Endodermal cell (in vitro differentiated cells): ENCODE data around the gene CACNA1D. TPM values are rescaled to one million over a fixed set of nuclear protein-coding genes. Genes with fewer than 3 reads are reported as not detected.
A peak's percentile ranks its signal among the peaks of the same experiment; 100 is the strongest.

Experiments
- DNase-seq: peaks from one replicate; pipeline ENCODE4 v3.0.0-alpha.2; 2017
- H3K27ac ChIP-seq: 2 replicates; pipeline ENCODE4 v1.5.1; 2013; ENCODE audit warnings: mild to moderate bottlenecking, low read depth, low read length, moderate library complexity
- H3K27me3 ChIP-seq: 2 replicates; pipeline ENCODE4 v1.6.1; 2013; ENCODE audit warnings: mild to moderate bottlenecking, low read length, moderate library complexity; ENCODE audit not compliant: insufficient read depth, control insufficient read depth, poor library complexity, severe bottlenecking
- H3K36me3 ChIP-seq: 2 replicates; pipeline ENCODE4 v1.7.0; 2013; ENCODE audit warnings: mild to moderate bottlenecking, low read length, moderate library complexity; ENCODE audit not compliant: control insufficient read depth, insufficient read depth
- H3K4me1 ChIP-seq: one replicate; pipeline ENCODE4 v1.7.0; 2013; ENCODE audit warnings: low read length; ENCODE audit not compliant: control insufficient read depth, insufficient read depth
- H3K4me3 ChIP-seq: 2 replicates; pipeline ENCODE4 v1.5.1; 2013; ENCODE audit warnings: mild to moderate bottlenecking, low read length, moderate library complexity
- H3K9ac ChIP-seq: 2 replicates; pipeline ENCODE4 v1.6.1; 2013; ENCODE audit warnings: mild to moderate bottlenecking, low read length, moderate library complexity; ENCODE audit not compliant: poor library complexity, severe bottlenecking; ENCODE audit errors: extremely low read depth
- H3K9me3 ChIP-seq: 2 replicates; pipeline ENCODE4 v1.6.1; 2013; ENCODE audit warnings: mild to moderate bottlenecking, low read length, moderate library complexity; ENCODE audit not compliant: control insufficient read depth
- H3K27ac Mint-ChIP-seq: 2 replicates; pipeline ENCODE4 v1.8.0; 2020; ENCODE audit warnings: mixed read lengths
- H3K27me3 Mint-ChIP-seq: 2 replicates; pipeline ENCODE4 v1.8.0; 2021; ENCODE audit warnings: mild to moderate bottlenecking, mixed read lengths; ENCODE audit not compliant: insufficient read depth
- H3K36me3 Mint-ChIP-seq: 2 replicates; pipeline ENCODE4 v1.8.0; 2020; ENCODE audit warnings: low read depth, mixed read lengths
- H3K4me1 Mint-ChIP-seq: 2 replicates; pipeline ENCODE4 v1.8.0; 2020; ENCODE audit warnings: mixed read lengths
- H3K4me3 Mint-ChIP-seq: 2 replicates; pipeline ENCODE4 v1.8.0; 2020; ENCODE audit warnings: mild to moderate bottlenecking, moderate library complexity, mixed read lengths
- H3K9me3 Mint-ChIP-seq: 2 replicates; pipeline ENCODE4 v1.8.0; 2020; ENCODE audit warnings: mild to moderate bottlenecking, mixed read lengths
- WGBS, 2 experiments: methylation state at CpG; one replicate each; pipeline versions ENCODE4 v1.1.5 to v1.1.7; 2013; ENCODE audit warnings: missing lambda C conversion rate in 2 of 2, mixed read lengths in 1 of 2; ENCODE audit not compliant: insufficient coverage in 1 of 2, insufficient read length in 1 of 2; 5-methylcytosine and 5-hydroxymethylcytosine counted together
- total RNA-seq, 2 donors: library from RNA; stranded (reverse); fragmentation: NEBNext Ultra II Directional in 1 of 2; extraction: Animal tissue kit (Norgen Biotek cat#: 25700) in 1 of 2; gene quantifications; 2 replicates in 1 of 2; 3 replicates in 1 of 2; pipeline ENCODE4 v1.2.1, GENCODE V29; 2021
- TF ChIP-seq, protein P1 (sequence below): fragments of 200-600 bp; sonication (generic); conservative IDR thresholded peaks from 2 replicates; pipeline ENCODE4 v1.5.0; 2021; ENCODE audit warnings: antibody characterized with exemption, mild to moderate bottlenecking

CACNA1D gene
- total RNA-seq, 2 donors from 2014 or later: 2.2 to 3.8 TPM

DNA sequence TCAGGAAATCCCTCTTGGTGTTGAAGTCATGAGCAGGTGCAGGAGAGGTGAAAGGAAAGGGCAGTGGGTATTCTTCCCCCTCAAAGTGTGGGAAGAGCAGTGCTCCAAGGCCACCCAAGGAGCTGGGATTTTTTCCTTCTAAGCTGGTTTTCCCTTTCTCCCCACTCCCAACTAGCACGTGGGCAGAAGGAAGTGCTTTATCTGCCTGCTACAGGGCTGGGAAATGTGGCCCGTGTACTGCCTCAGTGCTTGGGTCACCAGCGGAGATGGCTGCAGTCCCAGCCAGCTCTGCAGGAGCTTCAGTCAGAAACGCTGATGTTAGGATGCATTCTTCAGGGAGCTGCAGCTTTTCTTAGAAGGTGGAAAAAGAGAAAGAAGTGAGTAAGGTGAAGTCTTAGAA is 99.2 kb downstream of the CACNA1D start:
- no peak overlapping the region for H3K4me3 Mint-ChIP-seq
- Histone ChIP-seq H3K27ac (no peak overlapping the region), H3K27me3 (no peaks in the 10 kb centered on the region), H3K4me3 (no peak overlapping the region), H3K9ac (no peak overlapping the region), H3K36me3 (no peaks in the 10 kb centered on the region), H3K4me1 (no peaks in the 10 kb centered on the region), H3K9me3 (no peaks in the 10 kb centered on the region)
- TF ChIP-seq, protein P1, sequence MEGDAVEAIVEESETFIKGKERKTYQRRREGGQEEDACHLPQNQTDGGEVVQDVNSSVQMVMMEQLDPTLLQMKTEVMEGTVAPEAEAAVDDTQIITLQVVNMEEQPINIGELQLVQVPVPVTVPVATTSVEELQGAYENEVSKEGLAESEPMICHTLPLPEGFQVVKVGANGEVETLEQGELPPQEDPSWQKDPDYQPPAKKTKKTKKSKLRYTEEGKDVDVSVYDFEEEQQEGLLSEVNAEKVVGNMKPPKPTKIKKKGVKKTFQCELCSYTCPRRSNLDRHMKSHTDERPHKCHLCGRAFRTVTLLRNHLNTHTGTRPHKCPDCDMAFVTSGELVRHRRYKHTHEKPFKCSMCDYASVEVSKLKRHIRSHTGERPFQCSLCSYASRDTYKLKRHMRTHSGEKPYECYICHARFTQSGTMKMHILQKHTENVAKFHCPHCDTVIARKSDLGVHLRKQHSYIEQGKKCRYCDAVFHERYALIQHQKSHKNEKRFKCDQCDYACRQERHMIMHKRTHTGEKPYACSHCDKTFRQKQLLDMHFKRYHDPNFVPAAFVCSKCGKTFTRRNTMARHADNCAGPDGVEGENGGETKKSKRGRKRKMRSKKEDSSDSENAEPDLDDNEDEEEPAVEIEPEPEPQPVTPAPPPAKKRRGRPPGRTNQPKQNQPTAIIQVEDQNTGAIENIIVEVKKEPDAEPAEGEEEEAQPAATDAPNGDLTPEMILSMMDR: no peak
- H3K9me3 Mint-ChIP-seq: peaks cover 1% of the 10 kb centered on the region
- H3K27me3 Mint-ChIP-seq: peaks cover 15% of the 10 kb centered on the region
- no peak overlapping the region for H3K27ac Mint-ChIP-seq
- no peaks in the 10 kb centered on the region for H3K4me1 Mint-ChIP-seq
- no peak for DNase-seq
- no peaks in the 10 kb centered on the region for H3K36me3 Mint-ChIP-seq
- 75 to 93% methylated on average over 3 to 4 of the region's 4 CpGs for WGBS, 2 experiments

DNA sequence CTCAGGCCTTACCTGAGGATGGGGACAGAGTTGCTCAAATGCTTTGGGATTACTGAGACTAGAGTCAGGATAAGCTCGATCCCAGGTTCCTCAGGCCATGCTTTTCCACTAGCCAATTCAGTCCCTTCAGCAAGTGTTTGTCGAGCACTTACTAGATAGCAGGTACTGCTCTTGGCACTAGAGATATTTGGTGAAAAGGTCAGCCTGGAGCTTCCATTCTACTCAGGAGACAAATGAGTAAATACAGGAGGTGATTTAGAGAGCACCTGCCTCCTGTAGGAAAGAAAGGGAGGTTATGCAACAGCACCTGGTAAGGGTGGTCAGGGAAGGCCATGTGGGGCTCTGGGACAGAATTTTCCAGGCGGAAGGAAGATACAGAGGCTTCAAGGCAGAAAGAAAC is 99.9 kb downstream of the CACNA1D start:
- H3K4me3 Mint-ChIP-seq: no peak overlapping the region
- WGBS, 2 experiments: 93 to 97% methylated on average over 3 of the region's 3 CpGs
- no peak for DNase-seq
- no peaks in the 10 kb centered on the region for H3K36me3 Mint-ChIP-seq
- TF ChIP-seq, protein P1: no peak
- peaks cover 14% of the 10 kb centered on the region for H3K27me3 Mint-ChIP-seq
- Histone ChIP-seq H3K27me3 (no peaks in the 10 kb centered on the region), H3K4me1 (no peaks in the 10 kb centered on the region), H3K4me3 (no peak overlapping the region), H3K36me3 (no peaks in the 10 kb centered on the region), H3K9ac (no peak overlapping the region), H3K27ac (no peak overlapping the region), H3K9me3 (no peaks in the 10 kb centered on the region)
- H3K27ac Mint-ChIP-seq: no peak overlapping the region
- H3K9me3 Mint-ChIP-seq: peaks cover 1% of the 10 kb centered on the region
- no peaks in the 10 kb centered on the region for H3K4me1 Mint-ChIP-seq

- Histone ChIP-seq H3K9ac (no peak overlapping the region), H3K9me3 (no peaks in the 10 kb centered on the region), H3K4me1 (no peaks in the 10 kb centered on the region), H3K36me3 (no peaks in the 10 kb centered on the region), H3K4me3 (no peak overlapping the region), H3K27me3 (no peaks in the 10 kb centered on the region), H3K27ac (no peak overlapping the region)
- DNase-seq: peak; percentile 12
- TF ChIP-seq, protein P1: no peak
- Mint-ChIP-seq H3K4me3 (no peak overlapping the region), H3K9me3 (peaks cover 1% of the 10 kb centered on the region), H3K27ac (no peak overlapping the region), H3K4me1 (no peaks in the 10 kb centered on the region), H3K27me3 (peaks cover 5% of the 10 kb centered on the region), H3K36me3 (no peaks in the 10 kb centered on the region)
- WGBS, 2 experiments: 88 to 91% methylated on average over 1 to 3 of the region's 3 CpGs
Measured at GRCh38 chr3:53595660-53596059, 101.2 kb downstream of the CACNA1D start.
